Kidney epithelial cell (primary cell): Measurements from ENCODE around the gene SCYGR4. TPM values are rescaled to one million over a fixed set of nuclear protein-coding genes. Genes with fewer than 3 reads are reported as not detected.

Experiments
- DNase-seq: peaks from one replicate; pipeline ENCODE4 v3.0.0-alpha.2; 2010; ENCODE audit warnings: low read depth
- H3K27me3 ChIP-seq: 2 replicates; pipeline ENCODE4 v1.6.0; 2011; ENCODE audit warnings: low read length; ENCODE audit not compliant: control insufficient read depth, insufficient read depth
- H3K36me3 ChIP-seq: 2 replicates; pipeline ENCODE4 v1.5.1; 2011; ENCODE audit warnings: low read length; ENCODE audit not compliant: control insufficient read depth, insufficient read depth
- H3K4me3 ChIP-seq: 2 replicates; pipeline ENCODE4 v1.5.1; 2011; ENCODE audit warnings: low read depth, mild to moderate bottlenecking, control low read depth, low read length
- CTCF ChIP-seq: IDR thresholded peaks from 2 replicates; pipeline ENCODE4 v1.5.1; 2011; ENCODE audit warnings: mild to moderate bottlenecking, moderate library complexity, low read length, control low read depth, inconsistent platforms; ENCODE audit not compliant: insufficient read depth, poor library complexity, severe bottlenecking
- total RNA-seq: library from RNA; depleted of rRNA; stranded (reverse); fragments of >200 nt; gene quantifications from 2 replicates; pipeline ENCODE4 v1.2.3, GENCODE V29; 2015

Gene SCYGR4
- total RNA-seq, 1 donor from 2014 or later = not detected

GRCh38 chr2:227610123-227610522, 7.2 kb upstream of the SCYGR4 start:
- TF ChIP-seq CTCF = no peak
- Histone ChIP-seq H3K4me3 (no peak overlapping the region), H3K27me3 (no peaks in the 10 kb centered on the region), H3K36me3 (no peaks in the 10 kb centered on the region)
- DNase-seq = no peak

GRCh38 chr2:227612546-227613271, 4.6 kb upstream of the SCYGR4 start:
- H3K4me3 ChIP-seq = no peak overlapping the region
- no peaks in the 10 kb centered on the region for H3K27me3 ChIP-seq
- DNase-seq = no peak
- H3K36me3 ChIP-seq = no peaks in the 10 kb centered on the region
- TF ChIP-seq CTCF = no peak

GRCh38 chr2:227613272-227613660, 4.0 kb upstream of the SCYGR4 start:
- TF ChIP-seq CTCF = no peak
- no peak for DNase-seq
- Histone ChIP-seq H3K4me3 (no peak overlapping the region), H3K36me3 (no peaks in the 10 kb centered on the region), H3K27me3 (no peaks in the 10 kb centered on the region)

- no peak for TF ChIP-seq CTCF
- Histone ChIP-seq H3K4me3 (no peak overlapping the region), H3K36me3 (no peaks in the 10 kb centered on the region), H3K27me3 (no peaks in the 10 kb centered on the region)
- DNase-seq = no peak
Observed at GRCh38 chr2:227614246-227614645, 3.1 kb upstream of the SCYGR4 start.

- Histone ChIP-seq H3K36me3 (no peaks in the 10 kb centered on the region), H3K27me3 (no peaks in the 10 kb centered on the region), H3K4me3 (no peak within 1 kb of the TSS)
- no peak for TF ChIP-seq CTCF
- DNase-seq = no peak
Observed at GRCh38 chr2:227614740-227615139, 2.6 kb upstream of the SCYGR4 start, which contains the start of gene SCYGR3. SCYGR3 (minus strand) TSS chr2:227614840; CDS start chr2:227614840, 0 bp downstream.

- no peak for TF ChIP-seq CTCF
- H3K27me3 ChIP-seq = no peaks in the 10 kb centered on the region
Observed at GRCh38 chr2:227615181-227615580, 2.1 kb upstream of the SCYGR4 start.

More at GRCh38 chr2:227615181-227615580, 2.1 kb upstream of the SCYGR4 start:
- DNase-seq = no peak
- Histone ChIP-seq H3K36me3 (no peaks in the 10 kb centered on the region), H3K4me3 (no peak overlapping the region)
